ENCODE measurements around the gene BBS12. TPM values are rescaled to one million over a fixed set of nuclear protein-coding genes. Genes with fewer than 3 reads are reported as not detected.

The BBS12 gene
- total and polyA plus RNA-seq, 2 donors: 3.0 to 5.8 TPM

DNA sequence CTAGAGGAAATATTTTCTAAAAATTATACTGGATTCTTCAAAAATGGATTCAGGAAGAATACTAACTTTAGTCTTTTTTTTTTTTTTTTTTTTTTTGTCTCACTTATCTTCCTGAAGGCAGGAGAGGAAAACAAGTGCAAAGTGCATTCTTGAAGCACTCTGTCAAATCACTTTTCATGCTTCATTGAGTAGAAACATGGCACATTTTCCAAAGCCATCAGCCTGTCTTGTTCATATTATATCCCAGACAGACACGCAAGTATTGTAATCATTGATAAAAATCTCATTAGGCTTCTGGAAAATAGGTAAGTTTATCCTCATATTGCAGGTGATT is 1.2 kb downstream of the BBS12 start:
- H3K36me3 ChIP-seq (ENCODE audit: insufficient read depth): no peaks in the 10 kb centered on the region
- WGBS: 91% methylated on average over 1 of the region's 1 CpG
- H3K27ac ChIP-seq (ENCODE audit: low read depth): no peak overlapping the region
- peaks cover 4% of the 10 kb centered on the region for H3K4me1 ChIP-seq (ENCODE audit: insufficient read depth)
- no peak overlapping the region for H3K4me3 ChIP-seq (ENCODE audit: low read depth, low read length)
- no peak for DNase-seq (ENCODE audit: extremely low spot score)

DNA sequence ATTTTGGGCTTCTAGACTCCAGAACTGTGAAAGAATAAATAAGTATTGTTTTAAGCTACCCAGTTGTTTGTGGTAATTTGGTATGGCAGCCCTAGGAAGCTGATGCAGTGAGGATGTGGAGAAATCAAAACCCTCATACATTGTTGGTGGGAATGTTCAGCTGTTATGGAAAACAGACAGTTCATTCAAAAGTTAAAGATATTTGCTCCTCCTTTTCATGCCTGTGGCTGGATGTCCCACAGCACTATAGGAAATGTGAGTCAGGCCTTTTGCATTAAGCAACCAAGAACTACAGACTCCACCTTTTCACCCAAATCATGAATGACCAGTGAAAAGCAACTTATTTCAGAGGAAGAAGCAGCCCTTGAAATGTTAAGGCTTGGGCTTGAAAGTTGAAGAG is 6.7 kb downstream of the BBS12 start:
- peaks cover 7% of the 10 kb centered on the region for H3K36me3 ChIP-seq (ENCODE audit: insufficient read depth)
- H3K4me1 ChIP-seq (ENCODE audit: insufficient read depth): no peaks in the 10 kb centered on the region
- no peak overlapping the region for H3K4me3 ChIP-seq (ENCODE audit: low read depth, low read length)
- no peak overlapping the region for H3K27ac ChIP-seq (ENCODE audit: low read depth)
- no peak for DNase-seq (ENCODE audit: extremely low spot score)

DNA sequence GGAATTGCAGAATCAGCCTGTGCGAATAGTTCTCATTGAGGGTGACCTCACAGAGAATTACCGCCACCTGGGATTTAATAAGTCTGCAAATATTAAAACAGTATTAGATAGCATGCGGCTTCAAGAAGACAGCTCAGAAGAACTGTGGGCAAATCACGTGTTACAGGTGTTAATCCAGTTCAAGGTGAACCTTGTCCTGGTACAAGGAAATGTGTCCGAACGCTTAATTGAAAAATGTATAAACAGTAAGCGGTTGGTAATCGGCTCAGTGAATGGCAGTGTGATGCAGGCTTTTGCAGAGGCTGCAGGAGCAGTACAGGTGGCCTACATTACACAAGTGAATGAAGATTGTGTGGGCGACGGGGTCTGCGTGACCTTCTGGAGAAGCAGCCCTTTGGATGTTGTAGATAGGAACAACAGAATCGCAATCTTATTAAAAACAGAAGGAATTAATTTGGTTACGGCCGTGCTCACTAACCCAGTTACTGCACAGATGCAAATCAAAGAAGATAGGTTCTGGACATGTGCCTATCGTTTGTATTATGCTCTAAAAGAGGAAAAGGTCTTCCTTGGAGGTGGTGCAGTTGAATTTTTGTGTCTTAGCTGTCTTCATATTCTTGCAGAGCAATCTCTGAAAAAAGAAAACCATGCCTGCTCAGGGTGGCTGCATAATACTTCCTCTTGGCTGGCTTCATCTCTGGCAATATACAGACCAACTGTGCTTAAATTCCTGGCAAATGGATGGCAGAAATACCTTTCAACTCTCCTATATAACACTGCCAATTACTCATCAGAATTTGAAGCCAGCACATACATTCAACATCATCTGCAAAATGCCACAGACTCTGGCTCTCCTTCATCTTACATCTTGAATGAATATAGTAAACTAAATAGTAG is 10.7 kb downstream of the BBS12 start:
- no peaks in the 10 kb centered on the region for H3K4me1 ChIP-seq (ENCODE audit: insufficient read depth)
- H3K36me3 ChIP-seq (ENCODE audit: insufficient read depth): peaks cover 7% of the 10 kb centered on the region
- H3K27ac ChIP-seq (ENCODE audit: low read depth): no peak overlapping the region
- no peak overlapping the region for H3K4me3 ChIP-seq (ENCODE audit: low read depth, low read length)
- 88% methylated on average over 15 of the region's 15 CpGs for WGBS
- DNase-seq (ENCODE audit: extremely low spot score): no peak

DNA sequence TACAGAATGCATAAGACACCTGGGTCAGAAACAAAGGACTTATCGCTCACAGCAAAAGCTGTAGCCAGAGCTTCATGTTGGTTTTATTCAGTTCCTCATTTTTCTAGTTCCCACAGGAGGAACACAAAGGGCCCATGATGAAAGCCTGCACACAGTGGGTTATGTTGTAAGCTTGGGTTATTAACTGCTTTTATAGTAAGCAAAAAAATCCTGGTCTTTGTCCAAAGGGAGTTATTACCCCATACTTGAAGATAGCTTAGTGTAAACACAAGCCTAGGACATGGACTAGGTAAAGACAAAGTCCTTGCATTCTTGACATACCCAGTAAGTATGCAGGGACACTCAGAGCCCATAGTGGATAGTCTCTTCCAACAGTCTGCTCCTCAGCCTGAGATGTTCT is 11.7 kb downstream of the BBS12 start:
- Histone ChIP-seq H3K27ac (ENCODE audit: low read depth) (no peak overlapping the region), H3K36me3 (ENCODE audit: insufficient read depth) (peaks cover 7% of the 10 kb centered on the region), H3K4me3 (ENCODE audit: low read depth, low read length) (no peak overlapping the region), H3K4me1 (ENCODE audit: insufficient read depth) (no peaks in the 10 kb centered on the region)
- WGBS: 29% methylated on average over 1 of the region's 1 CpG
- no peak for DNase-seq (ENCODE audit: extremely low spot score)

DNA sequence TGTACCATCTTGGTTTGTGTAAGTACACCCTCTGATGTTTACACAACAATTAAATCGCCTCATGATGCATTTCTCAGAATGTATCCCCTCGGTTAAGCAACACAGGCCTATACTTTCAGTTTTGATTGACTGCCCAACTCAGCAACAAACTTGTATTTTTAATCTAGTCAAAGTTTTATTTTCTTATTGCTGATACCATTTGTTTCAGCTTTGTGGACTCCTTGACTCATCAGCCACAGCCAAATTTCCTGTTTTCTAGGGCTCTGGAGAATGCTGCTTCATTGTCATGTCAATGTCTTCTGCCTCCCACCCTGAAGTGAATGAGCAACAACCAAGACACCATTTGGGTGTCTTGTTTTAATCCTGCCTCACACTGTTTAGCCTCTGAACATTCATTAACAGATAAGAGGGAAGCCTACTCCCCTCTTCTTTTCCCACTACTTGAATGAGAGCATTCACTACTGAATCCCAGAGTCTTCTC is 14.0 kb downstream of the BBS12 start:
- H3K36me3 ChIP-seq (ENCODE audit: insufficient read depth): peaks cover 7% of the 10 kb centered on the region
- no peak for DNase-seq (ENCODE audit: extremely low spot score)
- no peak overlapping the region for H3K4me3 ChIP-seq (ENCODE audit: low read depth, low read length)
- WGBS: 88% methylated on average over 2 of the region's 2 CpGs
- no peaks in the 10 kb centered on the region for H3K4me1 ChIP-seq (ENCODE audit: insufficient read depth)
- H3K27ac ChIP-seq (ENCODE audit: low read depth): no peak overlapping the region

DNA sequence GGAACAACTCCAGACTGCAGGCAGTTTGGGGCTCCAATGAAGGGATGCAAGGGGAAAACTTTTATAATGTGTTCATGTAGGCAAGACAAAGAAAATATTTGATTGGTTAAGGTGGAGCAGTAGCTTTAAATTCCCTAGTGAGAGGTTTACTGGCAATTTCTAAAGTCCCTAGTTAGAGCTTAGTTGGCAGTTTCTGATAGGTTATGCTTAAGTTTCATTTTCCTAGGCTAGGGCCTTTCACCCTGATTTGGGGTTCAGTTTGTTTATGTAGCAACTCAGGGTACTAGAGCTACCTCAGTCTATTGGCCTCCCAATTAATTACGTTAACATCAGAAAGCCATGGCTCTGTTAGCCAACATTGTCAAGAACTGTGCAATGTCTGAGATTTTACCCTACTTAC is 14.6 kb downstream of the BBS12 start:
- peaks cover 7% of the 10 kb centered on the region for H3K36me3 ChIP-seq (ENCODE audit: insufficient read depth)
- H3K4me3 ChIP-seq (ENCODE audit: low read depth, low read length): no peak overlapping the region
- no peak for DNase-seq (ENCODE audit: extremely low spot score)
- WGBS: 56% methylated on average over 1 of the region's 1 CpG
- H3K27ac ChIP-seq (ENCODE audit: low read depth): no peak overlapping the region
- H3K4me1 ChIP-seq (ENCODE audit: insufficient read depth): no peaks in the 10 kb centered on the region

DNA sequence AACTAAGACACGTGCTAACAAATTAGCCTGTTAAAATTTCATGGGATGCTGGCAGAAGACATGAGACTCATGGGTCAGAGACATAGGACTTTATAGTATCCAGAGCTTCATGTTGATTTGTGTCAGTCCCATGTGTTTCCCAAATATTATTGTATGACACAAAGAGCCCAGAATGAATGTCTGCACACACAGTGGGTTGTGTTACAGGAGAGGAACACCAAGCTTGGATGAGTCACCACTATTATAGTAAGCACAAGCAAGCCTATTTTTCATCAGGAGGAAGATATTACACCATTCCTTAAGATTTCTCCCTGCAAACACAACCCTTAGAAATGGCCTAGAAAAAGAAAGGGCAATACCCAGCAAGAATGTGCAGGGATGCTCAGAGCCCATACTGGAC is 15.4 kb downstream of the BBS12 start:
- no peak overlapping the region for H3K27ac ChIP-seq (ENCODE audit: low read depth)
- 85% methylated on average over 1 of the region's 1 CpG for WGBS
- H3K4me3 ChIP-seq (ENCODE audit: low read depth, low read length): no peak overlapping the region
- H3K36me3 ChIP-seq (ENCODE audit: insufficient read depth): peaks cover 4% of the 10 kb centered on the region
- DNase-seq (ENCODE audit: extremely low spot score): no peak
- no peaks in the 10 kb centered on the region for H3K4me1 ChIP-seq (ENCODE audit: insufficient read depth)

DNA sequence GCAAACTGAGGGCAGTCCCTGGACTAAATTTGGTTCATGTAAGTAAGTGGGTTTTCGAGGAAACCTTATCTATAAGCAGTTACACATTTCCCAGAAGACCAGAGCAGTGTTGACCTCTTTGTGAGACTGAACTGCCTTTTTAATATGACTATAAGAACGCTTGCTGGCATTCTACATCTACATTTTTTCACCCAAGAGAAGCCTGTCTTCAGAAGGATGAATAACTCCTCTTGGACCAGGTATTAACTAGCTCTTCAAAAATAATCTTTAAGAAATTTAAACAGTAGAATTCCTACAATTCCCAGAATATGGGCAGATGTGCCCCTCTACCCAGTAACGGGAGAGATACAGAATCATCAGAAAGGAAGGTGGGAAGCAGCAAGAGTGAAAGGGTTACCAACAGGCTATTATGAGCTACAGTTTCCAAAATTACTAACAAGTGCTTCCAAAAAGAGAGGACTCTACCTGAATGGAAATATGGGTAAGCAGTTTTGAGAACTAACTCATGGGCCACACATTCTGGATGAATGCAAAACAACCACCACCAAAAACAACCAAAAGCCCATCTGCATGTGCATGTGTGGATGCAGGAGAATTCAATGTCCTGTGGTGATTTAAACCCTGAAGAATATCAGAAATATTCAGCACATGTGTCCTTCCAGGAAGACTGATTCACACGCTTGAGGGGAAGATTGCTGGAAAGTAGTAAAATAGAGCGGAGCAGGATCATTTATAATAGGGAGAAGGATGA is 17.4 kb downstream of the BBS12 start:
- no peak overlapping the region for H3K27ac ChIP-seq (ENCODE audit: low read depth)
- 81% methylated on average over 5 of the region's 5 CpGs for WGBS
- no peak for DNase-seq (ENCODE audit: extremely low spot score)
- no peaks in the 10 kb centered on the region for H3K36me3 ChIP-seq (ENCODE audit: insufficient read depth)
- H3K4me3 ChIP-seq (ENCODE audit: low read depth, low read length): no peak overlapping the region
- no peaks in the 10 kb centered on the region for H3K4me1 ChIP-seq (ENCODE audit: insufficient read depth)

DNA sequence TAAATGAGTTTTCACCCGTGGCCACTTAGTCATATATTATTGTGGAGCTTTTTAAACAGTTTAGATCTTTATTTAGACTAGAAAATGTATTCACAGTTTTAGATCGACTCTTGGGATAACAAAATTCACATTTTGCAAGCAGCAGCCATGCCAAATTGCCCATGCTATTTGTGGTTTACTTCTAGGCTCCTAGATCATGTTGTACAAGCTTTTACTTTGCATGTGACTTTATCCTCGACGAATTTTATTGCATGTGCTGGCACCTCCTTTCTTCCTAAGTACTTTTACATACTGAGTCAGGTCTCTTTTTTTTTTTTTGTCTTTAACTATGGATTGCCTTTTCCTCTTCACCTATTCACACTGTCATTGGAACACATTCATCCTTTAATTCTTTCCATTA is 23.2 kb downstream of the BBS12 start:
- WGBS: 30% methylated on average over 4 of the region's 4 CpGs
- Histone ChIP-seq H3K4me1 (ENCODE audit: insufficient read depth) (no peaks in the 10 kb centered on the region), H3K36me3 (ENCODE audit: insufficient read depth) (no peaks in the 10 kb centered on the region), H3K27ac (ENCODE audit: low read depth) (no peak overlapping the region), H3K4me3 (ENCODE audit: low read depth, low read length) (no peak overlapping the region)
- no peak for DNase-seq (ENCODE audit: extremely low spot score)

DNA sequence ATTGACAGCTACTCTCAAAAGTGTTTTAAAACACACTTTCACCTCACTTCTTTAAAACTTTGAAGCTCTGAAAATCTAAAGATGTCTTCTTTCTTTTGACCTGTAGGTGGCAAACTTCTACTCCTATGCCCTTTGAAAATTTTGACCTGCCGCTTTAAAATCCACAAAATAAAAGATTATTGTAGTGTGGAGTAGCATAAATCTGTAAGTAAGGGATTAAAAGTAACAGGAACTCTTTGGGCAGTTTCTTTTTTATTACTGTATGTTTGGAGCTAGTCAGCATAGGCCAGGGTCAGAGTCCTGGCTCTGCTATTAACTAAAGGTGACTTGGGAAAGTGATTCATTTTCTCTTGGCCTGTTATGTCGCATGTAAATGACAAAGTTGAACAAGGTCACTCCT is 25.5 kb downstream of the BBS12 start:
- no peak for DNase-seq (ENCODE audit: extremely low spot score)
- Histone ChIP-seq H3K36me3 (ENCODE audit: insufficient read depth) (no peaks in the 10 kb centered on the region), H3K4me3 (ENCODE audit: low read depth, low read length) (no peak overlapping the region), H3K27ac (ENCODE audit: low read depth) (no peak overlapping the region), H3K4me1 (ENCODE audit: insufficient read depth) (no peaks in the 10 kb centered on the region)
- 39% methylated on average over 2 of the region's 2 CpGs for WGBS

DNA sequence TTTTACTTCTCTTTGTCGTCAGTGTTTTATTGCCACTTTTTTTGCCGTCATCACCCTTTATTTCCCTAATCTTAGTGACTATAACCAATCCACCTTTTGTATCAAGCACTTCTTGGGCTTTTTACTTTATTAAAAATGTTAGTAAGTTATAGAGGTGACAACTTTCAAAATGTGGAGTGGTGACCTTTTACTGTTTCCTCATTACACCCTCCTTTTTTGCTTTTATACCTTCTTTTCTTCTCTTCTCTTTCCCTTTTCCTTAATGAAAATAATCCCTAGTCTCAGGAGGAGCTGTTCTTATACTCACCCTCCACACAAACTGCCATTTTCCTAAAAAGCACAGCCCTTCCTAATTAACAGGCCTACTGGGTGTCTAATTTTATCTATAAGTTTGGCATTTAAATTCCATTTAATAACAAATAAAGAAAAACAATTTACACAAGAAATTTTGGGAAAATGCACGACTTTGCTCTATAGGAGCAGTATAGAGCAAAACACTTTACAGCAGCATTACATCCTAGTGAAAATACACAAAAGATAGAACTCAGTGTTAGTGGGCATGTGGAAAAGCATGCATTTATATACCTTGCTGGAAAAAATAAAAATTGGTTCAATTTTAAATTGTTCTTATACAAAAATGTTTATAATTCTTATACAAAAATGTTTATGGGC is 27.3 kb downstream of the BBS12 start:
- DNase-seq (ENCODE audit: extremely low spot score): no peak
- H3K27ac ChIP-seq (ENCODE audit: low read depth): no peak overlapping the region
- no peak overlapping the region for H3K4me3 ChIP-seq (ENCODE audit: low read depth, low read length)
- H3K4me1 ChIP-seq (ENCODE audit: insufficient read depth): no peaks in the 10 kb centered on the region
- no peaks in the 10 kb centered on the region for H3K36me3 ChIP-seq (ENCODE audit: insufficient read depth)
- WGBS: 50% methylated on average over 3 of the region's 3 CpGs

DNA sequence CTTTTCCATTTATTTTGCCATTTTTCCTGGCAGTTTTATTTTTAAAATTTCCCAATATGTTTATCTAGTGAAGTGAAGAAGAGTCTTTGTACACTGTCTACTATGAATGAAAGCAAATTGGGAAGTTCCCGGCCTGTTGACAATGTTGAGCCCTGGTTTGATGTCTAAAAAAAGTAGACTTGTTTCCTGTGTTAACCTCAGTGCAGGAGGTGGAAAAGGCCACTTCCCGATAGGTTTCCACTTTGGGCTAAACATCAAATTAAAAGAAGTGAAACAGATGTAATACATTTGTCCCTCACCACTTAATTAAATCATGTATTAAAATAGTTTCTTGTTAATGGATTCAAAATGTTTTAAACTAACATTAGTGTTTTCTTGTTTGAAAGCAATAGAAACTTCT is 30.0 kb downstream of the BBS12 start:
- Histone ChIP-seq H3K36me3 (ENCODE audit: insufficient read depth) (no peaks in the 10 kb centered on the region), H3K27ac (ENCODE audit: low read depth) (no peak overlapping the region), H3K4me1 (ENCODE audit: insufficient read depth) (no peaks in the 10 kb centered on the region), H3K4me3 (ENCODE audit: low read depth, low read length) (no peak overlapping the region)
- no peak for DNase-seq (ENCODE audit: extremely low spot score)
- 73% methylated on average over 2 of the region's 2 CpGs for WGBS

DNA sequence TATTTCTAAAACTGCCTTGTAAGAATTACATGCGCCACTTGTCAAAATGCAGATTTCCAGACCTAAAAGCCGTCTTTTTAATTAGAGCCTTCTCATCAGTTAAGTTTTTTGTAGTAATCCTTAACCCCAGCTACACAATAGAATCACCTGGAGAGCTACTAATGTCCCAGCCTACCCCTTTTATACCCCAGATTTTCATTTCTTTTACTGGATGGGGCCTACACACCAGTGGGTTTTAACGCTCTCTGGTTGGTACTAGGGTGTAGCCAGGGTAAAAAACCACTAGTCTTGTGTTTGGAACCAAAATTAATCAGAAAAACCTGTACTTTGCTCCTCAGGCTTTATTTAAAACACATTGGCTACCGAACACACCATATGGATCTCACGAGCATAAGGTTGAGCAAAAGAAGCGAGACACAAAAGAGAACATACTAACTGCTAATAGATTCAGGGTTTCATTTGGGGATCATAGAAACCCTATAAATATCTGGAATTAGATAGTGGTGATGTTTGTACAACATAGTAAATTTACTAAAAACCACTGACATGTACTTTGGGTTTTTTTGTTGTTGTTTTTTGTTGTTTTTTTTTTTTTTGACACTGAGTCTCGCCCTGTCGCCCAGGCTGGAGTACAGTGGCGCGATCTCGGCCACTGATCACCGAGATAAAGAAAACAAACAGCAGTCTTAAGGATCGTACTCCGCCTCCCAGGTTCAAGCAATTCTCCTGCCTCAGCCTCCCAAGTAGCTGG is 30.6 kb downstream of the BBS12 start:
- WGBS: 94% methylated on average over 14 of the region's 14 CpGs
- H3K4me1 ChIP-seq (ENCODE audit: insufficient read depth): no peaks in the 10 kb centered on the region
- no peak overlapping the region for H3K27ac ChIP-seq (ENCODE audit: low read depth)
- no peak overlapping the region for H3K4me3 ChIP-seq (ENCODE audit: low read depth, low read length)
- H3K36me3 ChIP-seq (ENCODE audit: insufficient read depth): no peaks in the 10 kb centered on the region
- no peak for DNase-seq (ENCODE audit: extremely low spot score)

Data from urinary bladder (tissue), 4 donors.